WERI-Rb-1 (cell line): ENCODE measurements around the gene SLC2A4RG.

ENCODE experiments used
- DNase-seq: peaks from one replicate; pipeline ENCODE4 v3.0.0-alpha.2; 2020
- H3K27ac ChIP-seq: fragments of 250-450 bp; sonication (Bioruptor Pico); 2 replicates; pipeline ENCODE4 v1.5.1; 2020; ENCODE audit warnings: mild to moderate bottlenecking, moderate library complexity
- H3K27me3 ChIP-seq: fragments of 250-450 bp; sonication (Bioruptor Pico); 2 replicates; pipeline ENCODE4 v1.5.1; 2021; ENCODE audit warnings: mild to moderate bottlenecking, low read depth, moderate library complexity; ENCODE audit not compliant: insufficient read depth, severe bottlenecking
- H3K36me3 ChIP-seq: fragments of 250-450 bp; sonication (Bioruptor Pico); 2 replicates; pipeline ENCODE4 v1.5.1; 2020; ENCODE audit warnings: mild to moderate bottlenecking, moderate library complexity
- H3K4me3 ChIP-seq: 2 replicates; pipeline ENCODE4 v1.5.1; 2011; ENCODE audit warnings: low read depth, mild to moderate bottlenecking, control low read depth, low read length
- H3K9me3 ChIP-seq: fragments of 250-450 bp; sonication (Bioruptor Pico); 2 replicates; pipeline ENCODE4 v1.5.1; 2021; ENCODE audit warnings: mild to moderate bottlenecking, moderate library complexity; ENCODE audit not compliant: severe bottlenecking
- TF ChIP-seq, protein P1 (sequence below): IDR thresholded peaks from 2 replicates; pipeline ENCODE4 v1.5.1; 2011; ENCODE audit warnings: low read depth, mild to moderate bottlenecking, control low read depth, inconsistent platforms, low read length

Gene SLC2A4RG

GRCh38 chr20:63732118-63733095 lies 7.2 kb upstream of the SLC2A4RG start:
- H3K27me3 ChIP-seq = no peaks in the 10 kb centered on the region
- no peak for DNase-seq
- no peak overlapping the region for H3K4me3 ChIP-seq
- H3K9me3 ChIP-seq = no peaks in the 10 kb centered on the region
- TF ChIP-seq, protein P1, sequence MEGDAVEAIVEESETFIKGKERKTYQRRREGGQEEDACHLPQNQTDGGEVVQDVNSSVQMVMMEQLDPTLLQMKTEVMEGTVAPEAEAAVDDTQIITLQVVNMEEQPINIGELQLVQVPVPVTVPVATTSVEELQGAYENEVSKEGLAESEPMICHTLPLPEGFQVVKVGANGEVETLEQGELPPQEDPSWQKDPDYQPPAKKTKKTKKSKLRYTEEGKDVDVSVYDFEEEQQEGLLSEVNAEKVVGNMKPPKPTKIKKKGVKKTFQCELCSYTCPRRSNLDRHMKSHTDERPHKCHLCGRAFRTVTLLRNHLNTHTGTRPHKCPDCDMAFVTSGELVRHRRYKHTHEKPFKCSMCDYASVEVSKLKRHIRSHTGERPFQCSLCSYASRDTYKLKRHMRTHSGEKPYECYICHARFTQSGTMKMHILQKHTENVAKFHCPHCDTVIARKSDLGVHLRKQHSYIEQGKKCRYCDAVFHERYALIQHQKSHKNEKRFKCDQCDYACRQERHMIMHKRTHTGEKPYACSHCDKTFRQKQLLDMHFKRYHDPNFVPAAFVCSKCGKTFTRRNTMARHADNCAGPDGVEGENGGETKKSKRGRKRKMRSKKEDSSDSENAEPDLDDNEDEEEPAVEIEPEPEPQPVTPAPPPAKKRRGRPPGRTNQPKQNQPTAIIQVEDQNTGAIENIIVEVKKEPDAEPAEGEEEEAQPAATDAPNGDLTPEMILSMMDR = no peak
- H3K27ac ChIP-seq = no peak overlapping the region
- peaks cover 42% of the 10 kb centered on the region for H3K36me3 ChIP-seq

DNA sequence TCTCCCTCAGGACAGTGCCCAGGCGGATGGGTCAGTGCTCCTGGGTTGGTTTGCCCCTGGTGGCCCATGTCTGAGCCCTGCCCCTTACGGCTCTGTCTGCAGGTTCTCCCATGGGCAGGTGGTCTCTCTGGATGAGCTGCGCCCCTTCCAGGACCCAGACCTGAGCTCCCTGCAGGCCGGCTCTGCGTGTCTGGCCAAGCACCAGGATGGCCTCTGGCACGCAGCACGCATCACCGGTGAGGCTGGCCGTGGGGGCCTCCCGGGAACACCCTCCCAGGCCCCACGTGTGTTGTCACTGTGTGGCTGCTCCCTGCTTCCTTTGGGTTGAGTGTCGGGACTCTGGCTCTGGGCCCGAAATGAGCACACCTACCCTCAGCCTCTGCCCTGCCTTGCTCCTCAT lies 6.5 kb upstream of the SLC2A4RG start:
- peaks cover 42% of the 10 kb centered on the region for H3K36me3 ChIP-seq
- no peak for DNase-seq
- no peak overlapping the region for H3K27ac ChIP-seq
- TF ChIP-seq, protein P1 = no peak
- H3K9me3 ChIP-seq = no peaks in the 10 kb centered on the region
- H3K27me3 ChIP-seq = no peaks in the 10 kb centered on the region
- H3K4me3 ChIP-seq = no peak overlapping the region

DNA sequence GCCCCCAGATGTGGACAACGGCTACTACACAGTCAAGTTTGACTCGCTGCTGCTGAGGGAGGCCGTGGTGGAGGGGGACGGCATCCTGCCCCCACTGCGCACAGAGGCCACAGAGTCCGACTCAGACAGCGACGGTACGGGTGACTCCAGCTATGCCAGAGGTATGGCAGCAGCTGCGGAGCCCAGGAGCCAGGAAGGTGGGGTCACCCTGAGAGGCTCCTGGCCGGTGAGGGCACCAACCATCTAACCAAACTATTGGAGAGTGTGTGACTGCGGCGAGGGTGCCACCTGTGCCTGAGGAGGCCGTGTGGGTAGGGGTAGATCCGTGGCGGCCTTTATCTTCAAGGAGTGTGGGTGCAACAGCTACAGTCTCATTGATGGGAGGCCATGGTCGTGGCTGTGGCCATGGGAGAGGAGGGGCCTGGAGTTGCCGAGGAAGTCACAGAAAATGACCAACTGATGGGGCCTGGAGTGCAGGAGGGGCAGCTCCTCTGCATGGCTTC lies 5.9 kb upstream of the SLC2A4RG start:
- DNase-seq = no peak
- Histone ChIP-seq H3K4me3 (no peak overlapping the region), H3K27me3 (no peaks in the 10 kb centered on the region), H3K36me3 (peaks cover 42% of the 10 kb centered on the region), H3K27ac (no peak overlapping the region), H3K9me3 (no peaks in the 10 kb centered on the region)
- TF ChIP-seq, protein P1 = no peak

GRCh38 chr20:63734111-63734945 lies 5.2 kb upstream of the SLC2A4RG start:
- no peak overlapping the region for H3K27ac ChIP-seq
- H3K36me3 ChIP-seq = peaks cover 39% of the 10 kb centered on the region
- DNase-seq = no peak
- no peak overlapping the region for H3K4me3 ChIP-seq
- TF ChIP-seq, protein P1 = no peak
- H3K9me3 ChIP-seq = no peaks in the 10 kb centered on the region
- no peaks in the 10 kb centered on the region for H3K27me3 ChIP-seq

DNA sequence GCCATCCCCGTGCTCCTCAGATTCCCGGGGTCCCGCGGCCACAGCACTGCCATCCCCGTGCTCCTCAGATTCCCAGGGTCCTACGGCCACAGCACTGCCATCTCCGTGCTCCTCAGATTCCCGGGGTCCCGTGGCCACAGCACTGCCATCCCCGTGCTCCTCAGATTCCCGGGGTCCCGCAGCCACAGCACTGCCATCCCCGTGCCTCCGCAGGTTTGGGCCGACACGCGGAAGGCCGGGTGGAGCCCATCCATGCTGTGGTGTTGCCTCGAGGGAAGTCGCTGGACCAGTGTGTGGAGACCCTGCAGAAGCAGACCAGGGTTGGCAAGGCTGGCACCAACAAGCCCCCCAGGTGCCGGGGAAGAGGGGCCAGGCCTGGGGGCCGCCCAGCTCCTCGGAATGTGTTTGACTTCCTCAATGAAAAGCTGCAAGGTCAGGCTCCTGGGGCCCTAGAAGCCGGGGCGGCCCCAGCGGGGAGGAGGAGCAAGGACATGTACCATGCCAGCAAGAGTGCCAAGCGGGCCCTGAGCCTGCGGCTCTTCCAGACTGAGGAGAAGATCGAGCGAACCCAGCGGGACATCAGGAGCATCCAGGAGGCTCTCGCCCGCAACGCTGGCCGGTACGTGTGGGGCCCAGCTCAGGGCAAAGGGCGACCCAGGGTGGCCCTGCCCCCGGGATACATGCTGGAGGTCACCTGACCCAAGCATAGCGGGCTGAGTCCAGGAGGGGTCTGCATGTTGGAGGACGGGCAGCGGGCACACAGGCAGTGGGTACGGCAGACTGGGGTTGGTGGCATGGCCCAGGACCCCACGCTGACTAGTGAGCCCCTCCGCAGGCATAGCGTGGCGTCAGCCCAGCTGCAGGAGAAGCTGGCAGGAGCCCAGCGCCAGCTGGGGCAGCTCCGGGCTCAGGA lies 4.4 kb upstream of the SLC2A4RG start:
- H3K36me3 ChIP-seq = peaks cover 35% of the 10 kb centered on the region

More for the DNA sequence above, 4.4 kb upstream of the SLC2A4RG start:
- Histone ChIP-seq H3K4me3 (no peak overlapping the region), H3K27me3 (no peaks in the 10 kb centered on the region), H3K27ac (no peak overlapping the region), H3K9me3 (no peaks in the 10 kb centered on the region)
- TF ChIP-seq, protein P1 = no peak
- no peak for DNase-seq
